ENCODE data around the gene PCED1B.

Gene PCED1B

GRCh38 chr12:47080725-47081502 lies 1.5 kb downstream of the PCED1B start:
- no peaks in the 10 kb centered on the region for H3K9me3 ChIP-seq (ENCODE audit: insufficient read depth, low read depth, low read length)
- H3K36me3 ChIP-seq (ENCODE audit: insufficient read depth, low read depth, low read length), result no peaks in the 10 kb centered on the region
- H3K27ac ChIP-seq (ENCODE audit: low read length), result no peak overlapping the region
- peaks cover 38% of the 10 kb centered on the region for H3K27me3 ChIP-seq (ENCODE audit: insufficient read depth, low read length)
- peak overlapping the region; percentile 83 for H3K4me3 ChIP-seq (ENCODE audit: low read length)
- H3K4me1 ChIP-seq (ENCODE audit: insufficient read depth, low read length), result peaks cover 23% of the 10 kb centered on the region
- no peak overlapping the region for H3K9ac ChIP-seq (ENCODE audit: low read depth, low read length)

GRCh38 chr12:47082283-47082682 lies 2.9 kb downstream of the PCED1B start:
- Histone ChIP-seq H3K9ac (ENCODE audit: low read depth, low read length) (no peak overlapping the region), H3K4me3 (ENCODE audit: low read length) (no peak overlapping the region), H3K27ac (ENCODE audit: low read length) (no peak overlapping the region), H3K4me1 (ENCODE audit: insufficient read depth, low read length) (peaks cover 24% of the 10 kb centered on the region), H3K9me3 (ENCODE audit: insufficient read depth, low read depth, low read length) (no peaks in the 10 kb centered on the region), H3K36me3 (ENCODE audit: insufficient read depth, low read depth, low read length) (no peaks in the 10 kb centered on the region), H3K27me3 (ENCODE audit: insufficient read depth, low read length) (peaks cover 36% of the 10 kb centered on the region)

- H3K9ac ChIP-seq (ENCODE audit: low read depth, low read length), result no peak overlapping the region
- peaks cover 29% of the 10 kb centered on the region for H3K27me3 ChIP-seq (ENCODE audit: insufficient read depth, low read length)
- no peaks in the 10 kb centered on the region for H3K36me3 ChIP-seq (ENCODE audit: insufficient read depth, low read depth, low read length)
- no peak overlapping the region for H3K4me3 ChIP-seq (ENCODE audit: low read length)
- H3K4me1 ChIP-seq (ENCODE audit: insufficient read depth, low read length), result peaks cover 24% of the 10 kb centered on the region
- H3K27ac ChIP-seq (ENCODE audit: low read length), result no peak overlapping the region
- H3K9me3 ChIP-seq (ENCODE audit: insufficient read depth, low read depth, low read length), result no peaks in the 10 kb centered on the region
These were observed 3.6 kb downstream of the PCED1B start for GRCh38 chr12:47082796-47083621.

DNA sequence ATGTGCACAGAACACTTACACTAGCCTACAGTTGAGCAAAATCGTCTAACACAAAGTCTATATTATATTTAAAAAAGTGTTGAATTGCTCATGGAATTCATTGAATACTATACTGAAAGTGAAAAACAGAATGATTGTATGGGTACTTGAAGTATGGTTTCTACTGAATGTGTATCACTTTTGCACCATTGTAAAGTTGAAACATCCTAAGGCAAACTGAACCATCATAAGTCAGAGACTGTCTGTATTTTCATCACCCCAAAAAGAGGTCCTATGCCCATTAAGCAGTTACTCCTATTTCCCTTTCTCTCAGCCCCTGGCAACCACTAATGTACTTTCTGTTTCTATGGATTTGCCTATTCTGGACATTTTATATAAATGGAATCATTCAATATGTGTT lies 4.8 kb downstream of the PCED1B start:
- H3K4me1 ChIP-seq (ENCODE audit: insufficient read depth, low read length), result peaks cover 24% of the 10 kb centered on the region
- no peaks in the 10 kb centered on the region for H3K36me3 ChIP-seq (ENCODE audit: insufficient read depth, low read depth, low read length)
- H3K27ac ChIP-seq (ENCODE audit: low read length), result no peak overlapping the region
- peaks cover 18% of the 10 kb centered on the region for H3K27me3 ChIP-seq (ENCODE audit: insufficient read depth, low read length)
- no peak overlapping the region for H3K9ac ChIP-seq (ENCODE audit: low read depth, low read length)
- no peak overlapping the region for H3K4me3 ChIP-seq (ENCODE audit: low read length)
- no peaks in the 10 kb centered on the region for H3K9me3 ChIP-seq (ENCODE audit: insufficient read depth, low read depth, low read length)

- Histone ChIP-seq H3K4me3 (ENCODE audit: low read length) (no peak overlapping the region), H3K36me3 (ENCODE audit: insufficient read depth, low read depth, low read length) (no peaks in the 10 kb centered on the region), H3K9me3 (ENCODE audit: insufficient read depth, low read depth, low read length) (no peaks in the 10 kb centered on the region), H3K9ac (ENCODE audit: low read depth, low read length) (no peak overlapping the region), H3K27me3 (ENCODE audit: insufficient read depth, low read length) (peaks cover 7% of the 10 kb centered on the region; the same call in 1 of the 2 replicates), H3K27ac (ENCODE audit: low read length) (no peak overlapping the region), H3K4me1 (ENCODE audit: insufficient read depth, low read length) (peaks cover 24% of the 10 kb centered on the region)
These were observed 6.4 kb downstream of the PCED1B start for GRCh38 chr12:47085815-47086252.

GRCh38 chr12:47087088-47087688 lies 7.8 kb downstream of the PCED1B start:
- Histone ChIP-seq H3K9me3 (ENCODE audit: insufficient read depth, low read depth, low read length) (no peaks in the 10 kb centered on the region), H3K4me3 (ENCODE audit: low read length) (no peak overlapping the region), H3K27me3 (ENCODE audit: insufficient read depth, low read length) (no peaks in the 10 kb centered on the region), H3K36me3 (ENCODE audit: insufficient read depth, low read depth, low read length) (no peaks in the 10 kb centered on the region), H3K9ac (ENCODE audit: low read depth, low read length) (no peak overlapping the region), H3K27ac (ENCODE audit: low read length) (no peak overlapping the region), H3K4me1 (ENCODE audit: insufficient read depth, low read length) (peaks cover 24% of the 10 kb centered on the region)

DNA sequence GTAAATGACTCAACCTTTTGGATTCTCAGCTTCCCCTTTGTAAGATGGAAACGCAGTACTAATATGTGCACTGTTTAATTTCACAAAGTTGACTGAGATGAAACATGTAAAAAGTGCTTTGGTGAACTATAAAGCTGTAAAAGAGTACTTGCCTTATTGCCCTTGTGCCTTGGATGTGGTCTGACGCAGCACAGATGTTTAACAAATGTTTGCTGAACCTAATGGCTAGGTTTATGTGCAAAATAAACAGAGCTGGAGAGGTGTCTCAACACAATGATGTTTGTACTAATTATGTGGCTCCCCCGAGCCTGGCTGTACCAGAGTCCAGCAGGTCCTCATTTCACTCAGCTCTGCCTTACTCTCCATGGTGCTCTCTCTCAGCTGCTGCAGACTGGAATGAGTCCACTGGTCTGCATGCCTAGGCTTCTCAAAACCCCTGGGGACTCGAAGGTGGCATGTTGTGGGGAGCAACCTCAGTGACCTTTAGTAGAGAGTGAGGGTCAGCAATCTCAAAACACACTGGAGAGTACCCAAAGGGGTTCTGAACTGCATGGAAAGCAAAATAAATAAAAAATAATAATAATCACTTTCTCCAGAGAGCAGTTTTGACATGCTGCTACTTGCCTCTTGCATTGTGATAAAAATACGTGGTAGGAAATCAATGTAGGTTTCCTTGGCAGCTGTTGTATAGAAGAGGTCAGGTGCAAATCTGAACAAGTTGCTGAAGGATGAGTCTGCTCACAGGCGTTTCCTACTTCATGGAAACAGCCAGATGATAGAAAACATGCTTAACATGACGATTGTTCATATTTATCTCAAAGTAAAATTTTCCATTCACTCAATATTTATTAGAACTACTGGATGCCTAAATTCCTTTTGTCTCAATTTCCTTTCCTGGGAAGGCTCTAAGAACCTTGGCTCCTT lies 8.9 kb downstream of the PCED1B start:
- Histone ChIP-seq H3K4me3 (ENCODE audit: low read length) (no peak overlapping the region), H3K27me3 (ENCODE audit: insufficient read depth, low read length) (no peaks in the 10 kb centered on the region), H3K9me3 (ENCODE audit: insufficient read depth, low read depth, low read length) (no peaks in the 10 kb centered on the region), H3K27ac (ENCODE audit: low read length) (no peak overlapping the region), H3K9ac (ENCODE audit: low read depth, low read length) (no peak overlapping the region), H3K36me3 (ENCODE audit: insufficient read depth, low read depth, low read length) (no peaks in the 10 kb centered on the region), H3K4me1 (ENCODE audit: insufficient read depth, low read length) (peaks cover 21% of the 10 kb centered on the region)

DNA sequence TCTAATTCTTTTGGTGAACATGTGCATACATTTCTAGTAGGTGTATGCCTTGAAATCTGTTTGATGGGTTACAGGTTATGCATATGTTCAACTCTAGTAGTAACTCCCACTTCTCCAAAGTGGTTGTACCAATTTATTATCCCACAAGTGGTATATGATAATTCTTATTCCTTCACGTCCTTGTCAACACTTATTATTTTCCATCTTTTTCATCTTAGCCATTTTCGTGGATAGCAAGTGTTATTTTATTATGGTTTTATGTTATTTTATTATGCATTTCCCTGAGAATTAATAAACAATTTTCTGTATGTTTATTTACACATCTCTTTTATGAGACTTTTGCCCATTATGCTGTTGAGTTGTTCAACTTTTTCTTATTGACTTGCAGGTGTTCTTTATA lies 11.6 kb downstream of the PCED1B start:
- Histone ChIP-seq H3K36me3 (ENCODE audit: insufficient read depth, low read depth, low read length) (no peaks in the 10 kb centered on the region), H3K4me1 (ENCODE audit: insufficient read depth, low read length) (peaks cover under 1% of the 10 kb centered on the region; the same call in 1 of the 2 replicates), H3K27me3 (ENCODE audit: insufficient read depth, low read length) (no peaks in the 10 kb centered on the region), H3K27ac (ENCODE audit: low read length) (no peak overlapping the region), H3K4me3 (ENCODE audit: low read length) (no peak overlapping the region), H3K9ac (ENCODE audit: low read depth, low read length) (no peak overlapping the region), H3K9me3 (ENCODE audit: insufficient read depth, low read depth, low read length) (no peaks in the 10 kb centered on the region)

- Histone ChIP-seq H3K27me3 (ENCODE audit: insufficient read depth, low read length) (no peaks in the 10 kb centered on the region), H3K4me1 (ENCODE audit: insufficient read depth, low read length) (no peaks in the 10 kb centered on the region), H3K36me3 (ENCODE audit: insufficient read depth, low read depth, low read length) (no peaks in the 10 kb centered on the region), H3K27ac (ENCODE audit: low read length) (no peak overlapping the region), H3K9me3 (ENCODE audit: insufficient read depth, low read depth, low read length) (no peaks in the 10 kb centered on the region), H3K9ac (ENCODE audit: low read depth, low read length) (no peak overlapping the region), H3K4me3 (ENCODE audit: low read length) (no peak overlapping the region)
These were observed 15.4 kb downstream of the PCED1B start for GRCh38 chr12:47094804-47095203.

DNA sequence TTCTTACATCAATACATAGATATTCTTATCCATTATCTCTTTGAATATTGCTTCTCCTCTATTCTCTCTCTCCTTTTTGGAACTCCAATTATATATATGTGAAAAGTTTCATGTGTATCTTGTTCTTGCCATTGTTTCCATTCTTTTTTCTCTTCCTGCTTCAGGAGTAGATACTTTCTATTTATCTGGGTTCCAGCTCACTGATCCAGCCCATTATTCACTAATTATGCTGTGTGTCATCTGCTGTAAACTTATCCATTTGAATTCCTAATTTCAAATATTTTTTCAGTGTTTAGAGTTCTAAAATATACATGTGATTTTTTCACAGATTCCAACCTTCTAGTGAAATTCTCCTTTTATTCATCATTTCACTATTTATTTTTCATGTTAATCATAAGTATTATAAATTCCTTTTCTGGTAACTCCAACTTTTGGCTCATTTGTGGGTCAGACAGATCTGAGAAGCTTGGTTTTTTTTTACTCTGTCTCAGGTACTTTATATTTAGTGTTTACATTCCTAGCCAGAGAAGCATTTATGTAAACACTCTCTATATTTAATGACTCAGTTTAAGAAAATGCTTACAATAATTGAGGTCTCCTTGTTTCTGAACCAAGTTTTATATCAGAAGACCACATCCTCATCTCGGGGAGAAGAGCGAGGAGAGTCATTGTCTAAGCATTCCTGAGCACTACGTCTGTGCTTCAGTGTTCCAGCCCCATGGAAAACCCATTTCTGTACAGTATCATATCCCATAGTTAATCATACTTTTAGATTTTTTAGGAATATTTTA lies 16.2 kb downstream of the PCED1B start:
- Histone ChIP-seq H3K9ac (ENCODE audit: low read depth, low read length) (no peak overlapping the region), H3K4me1 (ENCODE audit: insufficient read depth, low read length) (no peaks in the 10 kb centered on the region), H3K9me3 (ENCODE audit: insufficient read depth, low read depth, low read length) (no peaks in the 10 kb centered on the region), H3K4me3 (ENCODE audit: low read length) (no peak overlapping the region), H3K36me3 (ENCODE audit: insufficient read depth, low read depth, low read length) (no peaks in the 10 kb centered on the region), H3K27me3 (ENCODE audit: insufficient read depth, low read length) (no peaks in the 10 kb centered on the region), H3K27ac (ENCODE audit: low read length) (no peak overlapping the region)
